ELF-1 (cell line): ENCODE results near the gene ADM5.

ENCODE experiments used
- DNase-seq: peaks from one replicate; pipeline ENCODE4 v3.0.0-alpha.2; 2016; ENCODE audit warnings: low read depth, low spot score

The ADM5 gene

GRCh38 chr19:49679771-49680413 lies 9.5 kb upstream of the ADM5 start:
- DNase-seq, result no peak

GRCh38 chr19:49680421-49681351 lies 8.7 kb upstream of the ADM5 start:
- peak; percentile 99 for DNase-seq

GRCh38 chr19:49681830-49682229 lies 7.6 kb upstream of the ADM5 start:
- no peak for DNase-seq

- no peak for DNase-seq
Measured at GRCh38 chr19:49682274-49682673, 7.1 kb upstream of the ADM5 start.

- no peak for DNase-seq
Measured at GRCh38 chr19:49683814-49684250, 5.6 kb upstream of the ADM5 start.

DNA sequence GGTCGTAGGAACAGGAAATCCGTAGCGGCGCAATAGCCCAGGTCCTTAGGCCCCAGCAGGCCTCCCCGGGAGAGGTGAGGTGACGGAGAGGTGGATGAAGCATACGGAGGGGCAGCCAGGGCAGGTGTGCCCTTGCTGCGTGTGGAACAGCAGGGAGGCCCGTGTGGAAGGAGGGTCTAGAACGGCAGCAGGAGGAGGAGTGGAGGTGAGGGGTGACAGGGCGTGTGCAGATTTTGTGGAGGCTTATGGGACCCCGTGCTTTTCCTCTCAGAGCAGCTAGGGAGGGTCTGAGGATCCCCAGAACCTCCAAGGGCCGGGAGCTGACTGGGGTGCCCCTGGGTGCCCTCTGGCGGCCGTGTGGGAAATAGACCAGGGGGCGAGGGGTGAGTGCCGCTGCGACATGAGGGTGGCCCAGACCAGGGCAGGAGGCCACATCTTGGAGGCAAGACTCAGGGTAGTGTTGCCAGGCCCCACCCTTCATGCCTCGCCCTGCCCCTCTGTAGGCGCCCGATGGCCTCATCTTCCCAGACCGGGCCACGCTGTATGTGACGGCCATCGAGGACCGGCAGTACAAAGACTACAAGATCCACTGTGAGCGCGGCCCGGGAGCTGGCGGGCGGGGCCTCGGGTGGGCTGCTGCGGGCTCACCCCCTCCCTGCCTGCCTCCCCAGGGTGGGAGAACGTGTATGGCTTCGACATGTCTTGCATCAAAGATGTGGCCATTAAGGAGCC lies 5.0 kb upstream of the ADM5 start:
- DNase-seq, result peak; percentile 34

- no peak for DNase-seq
Measured at GRCh38 chr19:49684983-49685553, 4.3 kb upstream of the ADM5 start.

DNA sequence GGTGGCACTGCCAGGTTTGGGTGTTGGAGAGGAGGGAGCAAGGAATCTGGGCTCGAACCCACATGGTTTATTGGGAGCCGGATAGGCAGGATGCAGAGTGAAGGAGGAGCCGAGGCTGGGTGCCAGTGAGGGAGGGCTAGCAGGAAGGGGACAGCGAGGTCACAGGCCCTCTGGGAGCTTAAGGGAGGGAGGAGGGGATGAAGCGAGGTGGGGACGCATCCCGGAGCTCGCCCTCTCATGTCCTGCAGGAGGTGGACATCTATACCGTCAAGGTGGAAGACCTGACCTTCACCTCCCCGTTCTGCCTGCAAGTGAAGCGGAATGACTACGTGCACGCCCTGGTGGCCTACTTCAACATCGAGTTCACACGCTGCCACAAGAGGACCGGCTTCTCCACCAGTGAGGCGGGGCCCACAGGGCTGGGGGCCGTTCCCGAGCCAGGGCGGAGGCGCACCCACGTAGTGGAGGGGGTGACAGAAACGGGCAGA lies 3.5 kb upstream of the ADM5 start:
- DNase-seq, result no peak

DNA sequence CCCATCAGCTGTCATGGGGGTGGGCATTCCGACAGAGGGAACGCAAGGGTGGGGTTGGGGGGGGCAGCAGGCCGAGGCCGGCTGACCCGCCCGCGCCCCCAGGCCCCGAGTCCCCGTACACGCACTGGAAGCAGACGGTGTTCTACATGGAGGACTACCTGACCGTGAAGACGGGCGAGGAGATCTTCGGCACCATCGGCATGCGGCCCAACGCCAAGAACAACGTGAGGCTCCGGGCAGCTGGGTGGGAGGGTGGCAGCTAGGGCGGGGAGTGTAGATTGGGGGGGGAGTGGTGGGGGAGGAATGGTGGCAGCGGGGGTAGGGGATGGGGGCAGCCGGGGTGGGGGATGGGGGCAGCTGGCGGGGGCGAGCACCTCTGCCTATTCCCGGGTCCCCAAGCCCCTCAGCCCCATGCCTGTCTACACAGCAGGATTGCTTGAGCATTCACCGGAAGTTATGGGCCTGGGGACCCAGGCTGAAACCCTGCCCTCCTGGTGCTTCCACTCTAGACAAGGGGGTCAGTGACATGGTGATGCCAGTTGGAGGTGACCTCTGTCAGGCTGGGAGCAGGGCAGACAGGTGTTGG lies 2.8 kb upstream of the ADM5 start:
- no peak for DNase-seq

- DNase-seq, result no peak
Measured at GRCh38 chr19:49687150-49687549, 2.2 kb upstream of the ADM5 start.

DNA sequence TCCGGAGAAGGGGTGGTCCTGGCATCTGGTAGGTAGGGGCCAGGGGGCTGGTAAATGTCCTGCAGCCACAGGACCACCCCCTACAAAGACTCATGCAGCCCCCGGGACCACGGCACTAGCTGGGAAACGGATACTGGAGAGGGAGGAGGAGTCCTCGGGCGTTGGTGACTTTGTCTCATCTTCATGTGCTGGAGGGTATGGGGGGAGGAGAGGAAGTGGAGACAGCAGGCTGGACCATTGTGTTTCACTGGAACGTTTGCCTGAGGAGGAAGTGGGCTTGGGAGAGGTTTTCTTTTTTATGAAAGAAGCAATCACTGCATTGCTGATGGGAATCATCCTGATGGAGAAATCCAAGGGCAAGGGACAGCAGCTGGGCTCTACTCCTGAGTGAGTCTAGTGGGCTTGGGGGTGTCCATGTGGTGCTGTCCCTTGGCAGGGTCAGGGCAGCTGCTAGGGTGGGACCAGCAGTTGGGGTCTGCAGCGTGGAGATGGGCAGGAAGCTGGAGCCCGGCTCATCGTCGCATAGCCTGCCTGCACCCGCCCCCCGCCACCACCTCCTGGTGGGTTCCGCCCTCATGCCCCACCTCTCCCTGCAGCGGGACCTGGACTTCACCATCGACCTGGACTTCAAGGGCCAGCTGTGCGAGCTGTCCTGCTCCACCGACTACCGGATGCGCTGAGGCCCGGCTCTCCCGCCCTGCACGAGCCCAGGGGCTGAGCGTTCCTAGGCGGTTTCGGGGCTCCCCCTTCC lies 1.7 kb upstream of the ADM5 start:
- DNase-seq, result no peak

DNA sequence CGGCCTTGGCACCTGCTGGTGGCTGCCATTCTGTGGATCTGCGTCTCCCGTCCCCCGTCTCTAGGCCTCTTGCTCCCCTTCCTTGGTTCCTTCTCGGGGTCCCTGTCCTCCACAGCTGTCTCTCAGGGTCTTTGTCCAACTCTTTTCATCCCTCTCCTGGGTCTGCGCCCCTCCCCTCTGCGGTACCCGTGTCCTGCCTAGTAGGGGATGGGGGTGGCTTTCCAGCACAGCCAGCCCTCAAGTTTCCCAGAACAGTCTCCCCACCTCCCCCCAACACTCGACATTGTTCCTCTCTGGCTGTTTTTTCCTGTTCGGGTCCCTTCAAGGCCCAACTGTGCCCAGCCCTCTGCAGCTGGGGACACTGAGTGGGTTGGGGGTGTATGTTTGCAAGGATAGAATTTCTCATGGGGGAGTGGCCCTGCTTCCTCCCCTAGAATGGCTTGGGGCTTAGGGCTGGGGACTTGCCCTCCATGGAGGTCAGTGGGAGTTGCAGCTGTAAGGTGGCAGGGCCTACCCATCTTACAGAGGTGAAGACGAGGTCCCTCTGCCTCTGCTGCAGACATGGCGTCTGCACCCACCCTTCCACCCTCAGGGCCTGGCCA lies 762 bp upstream of the ADM5 start:
- DNase-seq, result no peak

DNA sequence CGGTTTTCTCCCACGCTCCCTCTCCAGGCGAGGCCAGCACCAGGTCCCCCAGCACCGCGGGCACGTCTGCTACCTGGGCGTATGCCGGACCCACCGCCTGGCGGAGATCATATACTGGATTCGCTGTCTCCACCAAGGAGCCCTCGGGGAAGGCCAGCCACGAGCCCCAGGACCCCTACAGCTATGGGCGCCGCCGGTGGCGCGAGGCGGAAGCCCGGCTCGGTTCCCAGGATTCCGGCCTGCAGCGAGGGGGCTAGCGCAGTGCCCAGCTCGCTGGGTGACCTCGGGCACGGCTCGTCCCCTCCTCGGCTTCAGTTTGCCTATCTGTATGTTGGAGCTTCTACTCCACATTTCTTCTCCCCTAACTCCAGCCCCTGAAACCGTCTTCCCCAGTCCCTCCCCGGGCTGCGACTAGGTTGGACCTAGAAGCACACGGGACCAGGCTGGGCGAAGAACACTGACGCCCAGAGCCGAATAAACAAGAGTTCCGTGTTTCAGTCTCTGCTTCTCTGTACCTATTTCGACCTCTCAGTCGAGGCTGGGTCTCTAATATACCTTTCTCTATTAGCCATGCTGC lies 773 bp downstream of the ADM5 start:
- DNase-seq, result peak; percentile 20

- DNase-seq, result peak; percentile 75
Measured at GRCh38 chr19:49690656-49691242, 1.4 kb downstream of the ADM5 start, which contains the start of gene CPT1C. TSS of gene CPT1C (plus strand) at chr19:49691116. CDS start at chr19:49692253, 1,137 bp downstream.

DNA sequence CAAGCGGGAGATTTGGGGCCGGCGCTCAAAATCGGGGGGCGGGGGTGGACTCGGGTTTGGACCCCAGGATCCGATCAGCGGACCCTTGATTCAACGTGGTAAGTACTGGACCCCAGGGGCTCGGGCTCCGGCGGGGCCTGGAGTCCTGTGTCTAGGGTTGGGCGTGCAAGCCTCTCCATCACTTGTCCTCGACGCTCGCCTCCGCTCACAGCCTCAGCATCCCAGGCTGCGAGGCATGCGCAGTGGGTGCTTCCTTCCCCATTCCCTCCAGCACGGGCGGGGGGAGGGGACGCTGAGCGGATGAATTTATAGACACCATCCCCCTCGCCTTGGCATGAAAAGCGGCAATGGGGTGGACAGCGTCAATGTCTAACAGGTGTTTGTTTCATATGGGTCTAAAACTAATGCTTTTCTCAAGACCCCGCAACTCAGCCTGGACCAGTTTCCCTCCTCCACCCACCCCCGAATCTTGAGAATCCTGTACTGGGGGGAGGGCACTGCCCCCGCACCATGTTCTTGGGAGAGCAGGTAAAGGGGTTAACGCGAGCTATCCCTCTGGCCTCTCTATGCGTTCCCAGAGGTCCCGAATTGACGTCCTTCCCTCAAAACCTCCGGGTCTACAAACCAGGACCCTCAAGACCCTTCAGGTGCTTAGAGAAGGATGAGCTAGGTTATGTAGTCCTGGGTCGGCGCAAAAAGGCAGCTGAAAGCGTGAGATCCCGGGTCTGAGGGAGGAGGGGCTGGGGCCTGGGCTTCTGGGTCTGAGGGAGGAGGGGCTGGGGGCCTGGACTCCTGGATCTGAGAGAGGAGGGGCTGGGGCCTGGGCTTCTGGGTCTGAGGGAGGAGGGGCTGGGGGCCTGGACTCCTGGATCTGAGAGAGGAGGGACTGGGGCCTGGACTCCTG lies 2.1 kb downstream of the ADM5 start:
- DNase-seq, result peak; percentile 81

- DNase-seq, result no peak
Measured at GRCh38 chr19:49692147-49692506, 2.7 kb downstream of the ADM5 start.

GRCh38 chr19:49696115-49696514 lies 6.7 kb downstream of the ADM5 start:
- DNase-seq, result no peak

- no peak for DNase-seq
Measured at GRCh38 chr19:49696865-49697264, 7.5 kb downstream of the ADM5 start.
